Dermis microvascular lymphatic vessel endothelial cell (primary cell): ENCODE data around the gene TRIM29. TPM values are rescaled to one million over a fixed set of nuclear protein-coding genes. Genes with fewer than 3 reads are reported as not detected.

Source experiments
- DNase-seq, 2 donors: peaks; one replicate each; pipeline versions ENCODE4 v3.0.0 to v3.0.0-alpha.2; 2010; ENCODE audit warnings: low read depth in 2 of 2
- total RNA-seq: library from RNA; depleted of rRNA; stranded (reverse); fragments of >200 nt; gene quantifications from 2 replicates; pipeline ENCODE4 v1.2.1, GENCODE V29; 2014

TRIM29 gene
- total RNA-seq, 1 donor from 2014 or later = not detected

GRCh38 chr11:120063686-120064340 is 74.1 kb downstream of the TRIM29 start:
- DNase-seq = no peak

- no peak for DNase-seq
Observed at GRCh38 chr11:120062561-120062930, 75.4 kb downstream of the TRIM29 start.

GRCh38 chr11:120061761-120062560 is 76.0 kb downstream of the TRIM29 start:
- DNase-seq = no peak

Other genes with a start within 250 kb of the TRIM29 start
- gene OAF, start 72.9 kb upstream of the TRIM29 start, total RNA-seq = 21.7 and 27.4 TPM in 2 replicates
- gene POU2F3, start 102.0 kb upstream of the TRIM29 start, total RNA-seq = under 0.01 and 0.13 TPM in 2 replicates
- gene TLCD5, start 187.2 kb upstream of the TRIM29 start, total RNA-seq = 4.1 and 7.2 TPM in 2 replicates
- gene ARHGEF12, start 198.3 kb upstream of the TRIM29 start, total RNA-seq = 99.7 and 128 TPM in 2 replicates